ENCODE measurements around the gene HIF1A.
"Not testable (repeated sequence)": the region's sequence is repeated elsewhere in the genome, so short reads cannot be mapped to it uniquely, and the experiment has no call there.

The HIF1A gene

GRCh38 chr14:61673305-61673704, 22.0 kb upstream of the HIF1A start:
- DNase-seq (ENCODE audit: low spot score) = no peak

- no peak for DNase-seq (ENCODE audit: low spot score)
Measured at GRCh38 chr14:61675291-61675690, 20.0 kb upstream of the HIF1A start.

- no peak for DNase-seq (ENCODE audit: low spot score)
Measured at GRCh38 chr14:61677479-61677878, 17.8 kb upstream of the HIF1A start.

GRCh38 chr14:61678975-61679374, 16.3 kb upstream of the HIF1A start:
- DNase-seq (ENCODE audit: low spot score) = no peak

GRCh38 chr14:61681413-61681812, 13.9 kb upstream of the HIF1A start:
- DNase-seq (ENCODE audit: low spot score) = no peak

GRCh38 chr14:61683108-61683507, 12.2 kb upstream of the HIF1A start:
- DNase-seq (ENCODE audit: low spot score) = no peak

GRCh38 chr14:61690039-61690438, 5.3 kb upstream of the HIF1A start:
- DNase-seq (ENCODE audit: low spot score) = no peak

- no peak for DNase-seq (ENCODE audit: low spot score)
Measured at GRCh38 chr14:61690982-61691381, 4.3 kb upstream of the HIF1A start.

- DNase-seq (ENCODE audit: low spot score) = no peak
Measured at GRCh38 chr14:61691495-61691894, 3.8 kb upstream of the HIF1A start.

- no peak for DNase-seq (ENCODE audit: low spot score)
Measured at GRCh38 chr14:61694039-61694438, 1.3 kb upstream of the HIF1A start.

- DNase-seq (ENCODE audit: low spot score) = peak; percentile 34
Measured at GRCh38 chr14:61695695-61696527, 598 bp downstream of the HIF1A start.

GRCh38 chr14:61696753-61697318, 1.5 kb downstream of the HIF1A start:
- DNase-seq (ENCODE audit: low spot score) = no peak

GRCh38 chr14:61698206-61698980, 3.1 kb downstream of the HIF1A start:
- DNase-seq (ENCODE audit: low spot score) = no peak

GRCh38 chr14:61699027-61699426, 3.7 kb downstream of the HIF1A start:
- no peak for DNase-seq (ENCODE audit: low spot score)

GRCh38 chr14:61700104-61700886, 5.0 kb downstream of the HIF1A start:
- no peak for DNase-seq (ENCODE audit: low spot score)

- DNase-seq (ENCODE audit: low spot score) = no peak
Measured at GRCh38 chr14:61701946-61702345, 6.6 kb downstream of the HIF1A start.

- no peak for DNase-seq (ENCODE audit: low spot score)
Measured at GRCh38 chr14:61703342-61704129, 8.2 kb downstream of the HIF1A start.

GRCh38 chr14:61704554-61704953, 9.2 kb downstream of the HIF1A start:
- no peak for DNase-seq (ENCODE audit: low spot score)

GRCh38 chr14:61705017-61705416, 9.7 kb downstream of the HIF1A start:
- DNase-seq (ENCODE audit: low spot score) = no peak

GRCh38 chr14:61706096-61706690, 10.9 kb downstream of the HIF1A start:
- no peak for DNase-seq (ENCODE audit: low spot score)

- not testable (repeated sequence) for DNase-seq (ENCODE audit: low spot score)
Measured at GRCh38 chr14:61707774-61708173, 12.5 kb downstream of the HIF1A start.
